Measurements from ENCODE around the gene CGREF1. TPM values are rescaled to one million over a fixed set of nuclear protein-coding genes. Genes with fewer than 3 reads are reported as not detected.

CGREF1 gene
- polyA plus RNA-seq, 1 of the 3 experiments (the other 2 are of a cell fraction) = 18.3 TPM

DNA sequence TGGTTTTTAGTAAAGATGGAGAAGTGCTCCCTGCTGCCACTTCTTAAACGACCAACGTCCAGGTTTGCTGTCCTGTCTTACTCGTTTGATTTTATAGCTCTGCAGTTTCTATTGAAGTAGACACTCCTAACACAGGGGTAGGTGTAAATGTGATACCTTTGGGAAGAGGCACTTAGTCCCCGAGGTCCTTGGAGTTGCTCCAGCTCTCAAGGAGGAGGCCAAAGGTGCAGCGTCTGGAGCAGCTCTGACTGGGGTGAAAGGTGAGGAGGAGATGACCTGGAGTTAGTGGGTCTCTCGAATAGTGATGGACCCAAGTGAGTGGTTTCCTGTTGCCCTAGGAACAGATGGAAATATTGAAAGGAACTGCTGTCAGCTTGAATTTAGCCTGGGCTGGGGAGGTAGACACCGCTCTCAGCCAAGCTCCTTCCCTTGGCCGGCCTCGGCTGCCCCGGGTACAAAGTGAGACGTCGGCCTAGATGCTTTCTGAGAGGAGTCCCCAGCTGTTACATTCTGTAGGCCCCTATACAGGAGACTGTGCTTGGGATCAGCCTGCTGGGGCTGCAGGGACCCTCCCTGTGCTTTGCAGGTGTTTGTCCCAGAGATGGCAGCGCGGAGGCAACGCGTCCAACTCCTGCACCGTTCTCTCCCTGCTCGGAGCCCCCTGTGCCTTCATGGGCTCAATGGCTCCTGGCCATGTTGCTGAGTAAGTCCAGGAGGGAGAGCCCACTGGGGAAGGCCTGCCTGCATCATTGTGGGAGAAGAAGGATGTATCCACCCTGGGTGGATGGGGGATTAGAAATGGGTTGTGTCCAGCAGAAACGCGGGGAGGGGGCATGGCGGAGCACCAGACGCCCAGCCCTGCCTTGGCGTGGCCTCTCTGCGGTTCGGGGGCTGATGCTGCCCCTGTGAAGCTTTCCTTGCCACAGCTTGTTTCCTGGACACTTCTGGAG lies 26.9 kb downstream of the CGREF1 start:
- Histone ChIP-seq H3K9me2 (no peaks in the 10 kb centered on the region), H3K79me2 (ENCODE audit: insufficient read depth) (no peaks in the 10 kb centered on the region), H3K9ac (no peak overlapping the region), H3K4me2 (no peak overlapping the region), H3K4me3 (ENCODE audit: low read depth in 2 of 2, low read length in 1 of 2) (no peak overlapping the region), H3K4me1 (ENCODE audit: control insufficient read depth in 1 of 2, insufficient read depth in 2 of 2, low read depth in 1 of 2, low read length in 1 of 2) (peaks cover 4 to 35% of the 10 kb centered on the region in 2 experiments; a peak in 2 of 4 replicates), H3K27ac (ENCODE audit: low read depth in 2 of 2, low read length in 1 of 2) (no peak overlapping the region), H3K36me3 (replicated peaks in 1 of 2; ENCODE audit: control insufficient read depth in 1 of 2, insufficient read depth in 2 of 2, low read length in 1 of 2) (no peaks in the 10 kb centered on the region), H3K27me3 (ENCODE audit: insufficient read depth) (no peaks in the 10 kb centered on the region), H3K9me3 (no peaks in the 10 kb centered on the region), H3F3A (replicated peaks; ENCODE audit: insufficient read depth) (no peaks in the 10 kb centered on the region), H4K20me1 (ENCODE audit: insufficient read depth) (no peaks in the 10 kb centered on the region), H2AFZ (ENCODE audit: low read depth) (no peak overlapping the region)
- WGBS (ENCODE audit: low lambda C conversion rate) = 83% methylated on average over 25 of the region's 25 CpGs
- DNase-seq = no peak
- ChIA-PET POLR2A (no interaction called here), CTCF (interaction anchor here (1.0 to 4.5 kb wide), 11 partner anchors 8 to 211 kb away, joined by 3 to 24 read pairs (median 4); partner anchors contain the start of genes ABHD1 and TRIM54)
- TF ChIP-seq RCOR1 (IDR thresholded peaks at IDR 0.05; ENCODE audit: low read length) (no peak), SMC3 (IDR thresholded peaks at IDR 0.05; ENCODE audit: low read depth, low read length) (no peak), FOXJ3 (CRISPR knock-in tag; IDR thresholded peaks at IDR 0.05) (no peak), RXRA (IDR thresholded peaks at IDR 0.05; ENCODE audit: borderline replicate concordance, low read depth) (no peak), POLR2AphosphoS5 (IDR thresholded peaks at IDR 0.05; ENCODE audit: low read depth, low read length) (no peak), CHD2 (IDR thresholded peaks at IDR 0.05; ENCODE audit: low read length, partially characterized antibody) (no peak), NRF1 (IDR thresholded peaks at IDR 0.05; ENCODE audit: low read depth, low read length) (no peak), SIN3A (IDR thresholded peaks at IDR 0.05; ENCODE audit: borderline replicate concordance, low read depth, low read length) (no peak), MEF2A (IDR thresholded peaks at IDR 0.05; ENCODE audit: borderline replicate concordance, low read depth) (no peak), EP300 (IDR thresholded peaks at IDR 0.05; ENCODE audit: borderline replicate concordance in 1 of 2, low read depth in 1 of 2, low read length in 1 of 2) (no peak), EZH2phosphoT487 (IDR thresholded peaks at IDR 0.05; ENCODE audit: borderline replicate concordance, low read depth) (no peak), FOXM1 (IDR thresholded peaks at IDR 0.05; ENCODE audit: low read depth) (no peak)
- TF ChIP-seq, protein P1, sequence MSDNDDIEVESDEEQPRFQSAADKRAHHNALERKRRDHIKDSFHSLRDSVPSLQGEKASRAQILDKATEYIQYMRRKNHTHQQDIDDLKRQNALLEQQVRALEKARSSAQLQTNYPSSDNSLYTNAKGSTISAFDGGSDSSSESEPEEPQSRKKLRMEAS (IDR thresholded peaks at IDR 0.05; ENCODE audit: low read depth) = no peak
- TF ChIP-seq, protein P2, sequence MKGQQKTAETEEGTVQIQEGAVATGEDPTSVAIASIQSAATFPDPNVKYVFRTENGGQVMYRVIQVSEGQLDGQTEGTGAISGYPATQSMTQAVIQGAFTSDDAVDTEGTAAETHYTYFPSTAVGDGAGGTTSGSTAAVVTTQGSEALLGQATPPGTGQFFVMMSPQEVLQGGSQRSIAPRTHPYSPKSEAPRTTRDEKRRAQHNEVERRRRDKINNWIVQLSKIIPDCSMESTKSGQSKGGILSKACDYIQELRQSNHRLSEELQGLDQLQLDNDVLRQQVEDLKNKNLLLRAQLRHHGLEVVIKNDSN (IDR thresholded peaks at IDR 0.05; ENCODE audit: borderline replicate concordance, low read depth) = no peak

Measured in SK-N-SH (cell line).